IMR-90 (cell line): Measurements from ENCODE around the gene B2M. TPM values are rescaled to one million over a fixed set of nuclear protein-coding genes. Genes with fewer than 3 reads are reported as not detected.

Source experiments
- ATAC-seq: fragments of 200-7000 bp; cut with Tn5 transposase; 2 replicates; pipeline ENCODE4 v1.9.1; 2020; ENCODE audit warnings: low read depth, mild to moderate bottlenecking, moderate library complexity
- BruUV-seq: library from RNA; stranded (reverse); fragments of 400-500 nt; replicated peaks from 2 replicates; lab custom pipeline; 2021; lab: Mats Ljungman, UMichigan
- CTCF ChIA-PET: fragments of 300-600 bp; formaldehyde crosslinking; extraction: SDS; loops from one replicate; lab custom pipeline; 2021; ENCODE audit warnings: antibody characterized with exemption; lab: Yijun Ruan, JAX
- POLR2A ChIA-PET: fragments of 300-600 bp; sonication (Branson Sonifier 250); formaldehyde crosslinking; loops from one replicate; lab custom pipeline; 2022; ENCODE audit warnings: antibody characterized with exemption; ENCODE audit not compliant: unreplicated experiment; lab: Charles Lee
- DNase-seq: peaks from one replicate; pipeline ENCODE4 v3.0.0; 2013
- H2AFZ ChIP-seq: replicated peaks from 2 replicates; pipeline ENCODE3; 2013; ENCODE audit warnings: low read length, mild to moderate bottlenecking; ENCODE audit not compliant: poor library complexity
- H2AK5ac ChIP-seq: 2 replicates; pipeline ENCODE4 v1.6.1; 2013; ENCODE audit warnings: low read depth, low read length, inconsistent platforms
- H2AK9ac ChIP-seq: replicated peaks from 2 replicates; pipeline ENCODE3; 2013; ENCODE audit warnings: mild to moderate bottlenecking, low read depth, low read length, moderate library complexity; ENCODE audit not compliant: poor library complexity
- H2BK120ac ChIP-seq: 2 replicates; pipeline ENCODE4 v1.6.1; 2013; ENCODE audit warnings: low read depth, low read length, inconsistent platforms
- H2BK15ac ChIP-seq: 3 replicates; pipeline ENCODE4 v1.6.1; 2013; ENCODE audit warnings: low read depth, low read length, inconsistent platforms
- H2BK20ac ChIP-seq: 2 replicates; pipeline ENCODE4 v1.6.1; 2013; ENCODE audit warnings: low read depth, mild to moderate bottlenecking, inconsistent platforms, low read length, moderate library complexity
- H2BK5ac ChIP-seq: 2 replicates; pipeline ENCODE4 v1.6.1; 2013; ENCODE audit warnings: mild to moderate bottlenecking, low read depth, low read length, inconsistent platforms; ENCODE audit not compliant: poor library complexity, severe bottlenecking
- H3K14ac ChIP-seq: replicated peaks from 2 replicates; pipeline ENCODE4 v1.6.1; 2013; ENCODE audit warnings: low read depth, low read length, inconsistent platforms
- H3K18ac ChIP-seq: 2 replicates; pipeline ENCODE4 v1.6.1; 2013; ENCODE audit warnings: low read depth, low read length, control low read depth
- H3K23ac ChIP-seq: 2 replicates; pipeline ENCODE4 v1.6.1; 2013; ENCODE audit warnings: low read depth, low read length, inconsistent platforms
- H3K27ac ChIP-seq: 2 replicates; pipeline ENCODE4 v1.5.1; 2013; ENCODE audit warnings: mild to moderate bottlenecking, control low read depth, low read length; ENCODE audit not compliant: insufficient read depth
- H3K27me3 ChIP-seq: 2 replicates; pipeline ENCODE4 v1.6.1; 2013; ENCODE audit warnings: low read length; ENCODE audit not compliant: control insufficient read depth, insufficient read depth
- H3K36me3 ChIP-seq: 2 replicates; pipeline ENCODE4 v1.6.1; 2013; ENCODE audit warnings: low read length, mixed read lengths; ENCODE audit not compliant: control insufficient read depth, insufficient read depth
- H3K4ac ChIP-seq: 2 replicates; pipeline ENCODE4 v1.6.1; 2013; ENCODE audit warnings: low read depth, low read length, inconsistent platforms
- H3K4me1 ChIP-seq: 2 replicates; pipeline ENCODE4 v1.6.1; 2013; ENCODE audit warnings: low read length, mixed read lengths; ENCODE audit not compliant: control insufficient read depth, insufficient read depth
- H3K4me2 ChIP-seq: 2 replicates; pipeline ENCODE4 v1.6.1; 2013; ENCODE audit warnings: low read depth, mild to moderate bottlenecking, control low read depth, low read length, moderate library complexity
- H3K4me3 ChIP-seq: 2 replicates; pipeline ENCODE4 v1.5.1; 2013; ENCODE audit warnings: low read depth, mild to moderate bottlenecking, control low read depth, low read length, moderate library complexity; ENCODE audit not compliant: insufficient read depth
- H3K56ac ChIP-seq: 2 replicates; pipeline ENCODE4 v1.6.1; 2013; ENCODE audit warnings: low read length, inconsistent platforms; ENCODE audit not compliant: insufficient read depth; ENCODE audit errors: extremely low read depth
- H3K79me1 ChIP-seq, 2 experiments: 2 replicates each; pipeline ENCODE4 v1.6.1; 2013; ENCODE audit warnings: low read length in 2 of 2, inconsistent platforms in 1 of 2, low read depth in 1 of 2
- H3K9ac ChIP-seq: 2 replicates; pipeline ENCODE4 v1.6.1; 2013; ENCODE audit warnings: low read depth, low read length, control low read depth
- H3K9me1 ChIP-seq: 2 replicates; pipeline ENCODE4 v1.6.1; 2013; ENCODE audit warnings: low read length, inconsistent platforms; ENCODE audit not compliant: insufficient read depth
- H3K9me3 ChIP-seq: 2 replicates; pipeline ENCODE4 v1.6.1; 2013; ENCODE audit warnings: low read length; ENCODE audit not compliant: control insufficient read depth, insufficient read depth
- H4K20me1 ChIP-seq: 2 replicates; pipeline ENCODE4 v1.6.1; 2013; ENCODE audit warnings: low read length, inconsistent platforms; ENCODE audit not compliant: insufficient read depth
- H4K5ac ChIP-seq: 2 replicates; pipeline ENCODE4 v1.6.1; 2013; ENCODE audit warnings: mild to moderate bottlenecking, low read depth, low read length, control low read depth
- H4K8ac ChIP-seq, 2 experiments: 2 replicates each; pipeline ENCODE4 v1.6.1; 2013; ENCODE audit warnings: low read depth in 2 of 2, low read length in 2 of 2, control low read depth in 1 of 2, inconsistent platforms in 1 of 2
- H4K91ac ChIP-seq: 2 replicates; pipeline ENCODE4 v1.6.1; 2013; ENCODE audit warnings: low read depth, low read length, inconsistent platforms; ENCODE audit not compliant: insufficient read depth
- MXI1 ChIP-seq: IDR thresholded peaks from 2 replicates; pipeline ENCODE4 v1.6.1; 2012; ENCODE audit warnings: low read depth, mild to moderate bottlenecking, low read length, moderate library complexity, borderline replicate concordance
- NFE2L2 ChIP-seq: fragments of 150-350 bp; IDR thresholded peaks from 2 replicates; pipeline ENCODE4 v1.6.1; 2016; ENCODE audit warnings: low read depth, mild to moderate bottlenecking, low read length
- WGBS, 2 experiments: methylation state at CpG; one replicate each; pipeline versions ENCODE4 v1.1.5 to v1.1.7; 2013; ENCODE audit warnings: missing lambda C conversion rate in 2 of 2; ENCODE audit not compliant: insufficient read length in 1 of 2; ENCODE audit errors: extremely low coverage in 2 of 2; 5-methylcytosine and 5-hydroxymethylcytosine counted together
- dilution Hi-C: fragments of 300-500 bp; cut with HindIII; formaldehyde crosslinking; loops from one replicate; pipeline ENCODE4 v1.14.3; 2018; ENCODE audit warnings: low sequenced_read_pairs; ENCODE audit not compliant: unreplicated experiment
- in situ Hi-C: fragments of 300-500 bp; cut with MboI; formaldehyde crosslinking; loops from 3 replicates; pipeline ENCODE4 v1.14.3; 2019; ENCODE audit warnings: low sequenced_read_pairs, inconsistent platforms, mixed read lengths
- intact Hi-C: fragments of 100-400 bp; cut with micrococcal nuclease; formaldehyde crosslinking; loops from 2 replicates; pipeline ENCODE4 v1.10.0; 2022
- polyA plus RNA-seq, 3 experiments: library from polyadenylated mRNA; depleted of rRNA; stranded (reverse); fragments of >200 nt; gene quantifications; 2 replicates each; pipeline ENCODE4 v1.2.3, GENCODE V29; 2012; ENCODE audit warnings: low replicate concordance in 1 of 3
- total RNA-seq: library from RNA; depleted of rRNA; stranded (reverse); fragments of >200 nt; gene quantifications from 2 replicates; pipeline ENCODE4 v1.2.3, GENCODE V29; 2012

The B2M gene
- total and polyA plus RNA-seq, 2 of the 4 experiments (the other 2 are of a cell fraction): 895 to 3,394 TPM

GRCh38 chr15:44715142-44715796 is 4.0 kb downstream of the B2M start:
- Histone ChIP-seq H4K8ac (no peak overlapping the region), H3K4me3 (no peak overlapping the region), H3K27me3 (no peaks in the 10 kb centered on the region), H3K4ac (no peak overlapping the region), H2AFZ (no peak overlapping the region), H3K23ac (no peak overlapping the region), H3K79me1 (peaks cover 25 to 39% of the 10 kb centered on the region in 2 experiments), H3K4me2 (no peak overlapping the region), H2BK20ac (no peak overlapping the region), H4K20me1 (peaks cover 43% of the 10 kb centered on the region), H3K27ac (no peak overlapping the region), H2BK5ac (no peak overlapping the region), H3K56ac (no peak overlapping the region), H3K18ac (no peak overlapping the region), H2BK120ac (no peak overlapping the region), H3K9me1 (no peaks in the 10 kb centered on the region; the same call in 1 of the 2 replicates), H3K4me1 (0 out of 2 replicates have a peak, but pooled peaks cover 2% of the 10 kb centered on the region), H3K14ac (no peak overlapping the region), H2BK15ac (no peak overlapping the region), H2AK5ac (no peak overlapping the region), H3K9me3 (no peaks in the 10 kb centered on the region), H4K5ac (no peak overlapping the region), H2AK9ac (no peak overlapping the region), H3K36me3 (peaks cover 21% of the 10 kb centered on the region), H3K9ac (no peak overlapping the region), H4K91ac (no peak overlapping the region)
- TF ChIP-seq MXI1 (no peak), NFE2L2 (no peak)
- no TSS peak for BruUV-seq
- intact Hi-C loops (no loop called here), in situ Hi-C loops (no loop called here), dilution Hi-C loops (no loop called here)
- CTCF ChIA-PET: interaction anchor here (1.5 kb wide), 1 partner anchor 23 kb away, joined by 3 read pairs; no protein-coding TSS in a partner anchor
- DNase-seq (no peak), ATAC-seq (no peak)
- no CpG with 5 or more reads among the region's 6 CpGs for WGBS, 2 experiments
- POLR2A ChIA-PET: no interaction called here
